H9 (cell line): ENCODE data around the gene KTN1. TPM values are rescaled to one million over a fixed set of nuclear protein-coding genes. Genes with fewer than 3 reads are reported as not detected.

Experiments
- DNase-seq: peaks from one replicate; pipeline ENCODE4 v3.0.0-alpha.2; 2017
- H2AFZ ChIP-seq: one replicate; pipeline ENCODE4 v1.6.1; 2013; ENCODE audit warnings: mild to moderate bottlenecking, low read length, control low read depth, moderate library complexity
- H2AK5ac ChIP-seq: 2 replicates; pipeline ENCODE4 v1.6.1; 2013; ENCODE audit warnings: low read length, control low read depth, mixed read lengths; ENCODE audit not compliant: insufficient read length
- H2BK120ac ChIP-seq: one replicate; pipeline ENCODE4 v1.6.1; 2013; ENCODE audit warnings: low read depth, mild to moderate bottlenecking, low read length, control low read depth, inconsistent platforms; ENCODE audit not compliant: poor library complexity, severe bottlenecking
- H2BK12ac ChIP-seq: 2 replicates; pipeline ENCODE4 v1.6.1; 2013; ENCODE audit warnings: low read length, control low read depth, mixed read lengths, low read depth; ENCODE audit not compliant: insufficient read length
- H2BK15ac ChIP-seq: 2 replicates; pipeline ENCODE4 v1.6.1; 2013; ENCODE audit warnings: low read depth, low read length, control low read depth
- H2BK20ac ChIP-seq: one replicate; pipeline ENCODE4 v1.6.1; 2013; ENCODE audit warnings: low read depth, mild to moderate bottlenecking, low read length, control low read depth, inconsistent platforms; ENCODE audit not compliant: poor library complexity, severe bottlenecking
- H2BK5ac ChIP-seq: 2 replicates; pipeline ENCODE4 v1.6.1; 2013; ENCODE audit warnings: low read length, control low read depth, mixed read lengths; ENCODE audit not compliant: insufficient read length
- H3K14ac ChIP-seq: 2 replicates; pipeline ENCODE4 v1.6.1; 2013; ENCODE audit warnings: low read length, control low read depth; ENCODE audit not compliant: insufficient read depth
- H3K18ac ChIP-seq: 2 replicates; pipeline ENCODE4 v1.6.1; 2013; ENCODE audit warnings: low read depth, mild to moderate bottlenecking, mixed read lengths, low read length, control low read depth; ENCODE audit not compliant: insufficient read length
- H3K23ac ChIP-seq: 2 replicates; pipeline ENCODE4 v1.6.1; 2013; ENCODE audit warnings: low read length, control low read depth, mixed read lengths, low read depth; ENCODE audit not compliant: insufficient read length
- H3K23me2 ChIP-seq: 2 replicates; pipeline ENCODE4 v1.6.1; 2013; ENCODE audit warnings: low read depth, mild to moderate bottlenecking, mixed read lengths, low read length, control low read depth; ENCODE audit not compliant: insufficient read length, poor library complexity, severe bottlenecking
- H3K27ac ChIP-seq: 2 replicates; pipeline ENCODE4 v1.5.1; 2013; ENCODE audit warnings: low read length, control low read depth, mixed read lengths, low read depth; ENCODE audit not compliant: insufficient read length
- H3K27me3 ChIP-seq: 2 replicates; pipeline ENCODE4 v1.6.1; 2013; ENCODE audit warnings: low read length, control low read depth, inconsistent platforms; ENCODE audit not compliant: insufficient read depth
- H3K4ac ChIP-seq: 2 replicates; pipeline ENCODE4 v1.6.1; 2013; ENCODE audit warnings: low read depth, mild to moderate bottlenecking, control low read depth, inconsistent platforms, low read length, moderate library complexity
- H3K4me1 ChIP-seq: 2 replicates; pipeline ENCODE4 v1.6.1; 2013; ENCODE audit warnings: low read length, control low read depth, inconsistent platforms; ENCODE audit not compliant: insufficient read depth
- H3K4me2 ChIP-seq: 2 replicates; pipeline ENCODE4 v1.6.1; 2013; ENCODE audit warnings: low read length, control low read depth, mixed read lengths; ENCODE audit not compliant: insufficient read length, insufficient read depth
- H3K56ac ChIP-seq: 2 replicates; pipeline ENCODE4 v1.6.1; 2013; ENCODE audit warnings: low read depth, mild to moderate bottlenecking, mixed read lengths, low read length, control low read depth; ENCODE audit not compliant: insufficient read length
- H3K79me1 ChIP-seq: 2 replicates; pipeline ENCODE4 v1.6.1; 2013; ENCODE audit warnings: low read depth, mild to moderate bottlenecking, moderate library complexity, low read length, control low read depth, inconsistent platforms; ENCODE audit not compliant: insufficient read depth, poor library complexity, severe bottlenecking
- H3K79me2 ChIP-seq: 2 replicates; pipeline ENCODE4 v1.6.1; 2013; ENCODE audit warnings: low read length, control low read depth, inconsistent platforms; ENCODE audit not compliant: insufficient read depth
- H3K9ac ChIP-seq: 2 replicates; pipeline ENCODE4 v1.6.1; 2013; ENCODE audit warnings: low read length, control low read depth, mixed read lengths; ENCODE audit not compliant: insufficient read length; ENCODE audit errors: extremely low read depth
- H3K9me3 ChIP-seq: one replicate; pipeline ENCODE4 v1.6.1; 2013; ENCODE audit warnings: low read depth, low read length, inconsistent platforms; ENCODE audit not compliant: control insufficient read depth
- H3T11ph ChIP-seq: one replicate; pipeline ENCODE4 v1.6.1; 2013; ENCODE audit warnings: mild to moderate bottlenecking, low read length, control low read depth, inconsistent platforms
- H4K20me1 ChIP-seq: one replicate; pipeline ENCODE4 v1.6.1; 2013; ENCODE audit not compliant: control insufficient read depth, insufficient read length, insufficient read depth
- H4K5ac ChIP-seq: 2 replicates; pipeline ENCODE4 v1.6.1; 2013; ENCODE audit warnings: low read depth, mild to moderate bottlenecking, mixed read lengths, low read length, control low read depth; ENCODE audit not compliant: insufficient read length
- H4K8ac ChIP-seq: replicated peaks from 2 replicates; pipeline ENCODE4 v1.6.1; 2013; ENCODE audit warnings: low read length, control low read depth, mixed read lengths, low read depth; ENCODE audit not compliant: insufficient read length
- H4K91ac ChIP-seq: 2 replicates; pipeline ENCODE4 v1.6.1; 2013; ENCODE audit warnings: low read depth, mild to moderate bottlenecking, moderate library complexity, mixed read lengths, low read length, control low read depth; ENCODE audit not compliant: insufficient read length
- H3K27ac Mint-ChIP-seq, 3 experiments: 2 replicates in 2 of 3; 3 replicates in 1 of 3; pipeline ENCODE4 v1.8.0; 2020 to 2021; ENCODE audit warnings: mixed read lengths in 3 of 3, mild to moderate bottlenecking in 1 of 3, moderate library complexity in 1 of 3
- H3K27me3 Mint-ChIP-seq: 2 replicates; pipeline ENCODE4 v1.8.0; 2021; ENCODE audit warnings: low read depth, mild to moderate bottlenecking, moderate library complexity, mixed read lengths
- H3K36me3 Mint-ChIP-seq, 3 experiments: 2 replicates in 2 of 3; 3 replicates in 1 of 3; pipeline ENCODE4 v1.8.0; 2020 to 2021; ENCODE audit warnings: low read depth in 3 of 3, mixed read lengths in 3 of 3; ENCODE audit not compliant: insufficient read depth in 1 of 3
- H3K4me1 Mint-ChIP-seq, 2 experiments: 2 replicates each; pipeline ENCODE4 v1.8.0; 2020; ENCODE audit warnings: mixed read lengths in 2 of 2
- H3K4me3 Mint-ChIP-seq, 2 experiments: 2 replicates in 1 of 2; 3 replicates in 1 of 2; pipeline ENCODE4 v1.8.0; 2020 to 2021; ENCODE audit warnings: mild to moderate bottlenecking in 2 of 2, mixed read lengths in 2 of 2, moderate library complexity in 1 of 2
- H3K9me3 Mint-ChIP-seq, 2 experiments: 2 replicates in 1 of 2; 3 replicates in 1 of 2; pipeline ENCODE4 v1.8.0; 2020; ENCODE audit warnings: mild to moderate bottlenecking in 2 of 2, mixed read lengths in 2 of 2, moderate library complexity in 1 of 2
- WGBS: extraction: QIAGEN DNeasy Blood & Tissue Kit; methylation state at CpG from one replicate; pipeline ENCODE4 v1.1.7; 2013; ENCODE audit warnings: missing lambda C conversion rate, low lambda C conversion rate, mixed read lengths; ENCODE audit not compliant: insufficient read length; ENCODE audit errors: extremely low coverage; 5-methylcytosine and 5-hydroxymethylcytosine counted together
- total RNA-seq: library from RNA; stranded (reverse); gene quantifications from 2 replicates; pipeline ENCODE4 v1.2.1, GENCODE V29; 2021
- TF ChIP-seq, protein P1 (sequence below): fragments of 200-600 bp; sonication (generic); conservative IDR thresholded peaks from 3 replicates; pipeline ENCODE4 v1.8.0; 2021; ENCODE audit warnings: antibody characterized with exemption, mild to moderate bottlenecking

Gene KTN1
- total RNA-seq, 1 experiment from 2014 or later: 128 TPM

DNA sequence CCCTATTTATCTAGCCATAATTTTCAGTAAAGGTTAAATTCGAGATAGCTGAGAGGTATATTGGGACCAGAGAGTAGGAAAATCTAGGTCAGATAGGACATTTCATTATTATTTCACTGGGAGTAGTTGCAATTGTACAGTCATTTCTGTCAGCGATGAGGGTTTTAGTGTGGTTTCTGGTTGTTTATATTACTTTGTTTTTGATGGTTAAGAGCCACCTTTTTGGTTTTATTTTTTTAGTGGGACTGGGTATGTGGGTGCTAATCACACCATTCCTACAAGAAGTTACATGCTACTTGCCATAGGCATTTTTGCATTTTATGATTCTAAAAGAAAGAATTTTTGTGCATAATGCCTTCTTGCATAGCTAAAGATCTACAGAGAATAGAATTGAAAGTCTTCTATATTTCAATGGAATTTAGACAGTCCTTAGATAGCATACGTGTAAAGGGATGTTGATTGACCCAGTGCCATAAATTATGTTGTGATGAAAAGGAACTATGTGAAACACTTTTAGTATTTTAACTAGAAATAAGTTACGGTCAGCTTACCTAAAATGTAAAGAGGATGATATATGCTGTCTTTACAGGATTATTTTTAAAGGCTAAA lies 85.2 kb downstream of the KTN1 start:
- H3K18ac ChIP-seq: no peak overlapping the region
- Mint-ChIP-seq H3K27ac (no peak overlapping the region), H3K9me3 (no peaks in the 10 kb centered on the region), H3K4me3 (no peak overlapping the region), H3K27me3 (no peaks in the 10 kb centered on the region), H3K36me3 (peaks cover 0 to 30% (median 30%) of the 10 kb centered on the region in 3 experiments; a peak in 4 of 7 replicates), H3K4me1 (no peaks in the 10 kb centered on the region)
- H3K4ac ChIP-seq: no peak overlapping the region
- H2AFZ ChIP-seq: no peak overlapping the region
- no peaks in the 10 kb centered on the region for H3K4me1 ChIP-seq
- H3K27me3 ChIP-seq: no peaks in the 10 kb centered on the region
- H3T11ph ChIP-seq: no peak overlapping the region
- H3K79me2 ChIP-seq: no peaks in the 10 kb centered on the region
- H3K56ac ChIP-seq: no peak overlapping the region
- no peak overlapping the region for H3K14ac ChIP-seq
- H3K23me2 ChIP-seq: no peaks in the 10 kb centered on the region
- H4K20me1 ChIP-seq: no peaks in the 10 kb centered on the region
- H4K8ac ChIP-seq: no peak overlapping the region
- TF ChIP-seq, protein P1, sequence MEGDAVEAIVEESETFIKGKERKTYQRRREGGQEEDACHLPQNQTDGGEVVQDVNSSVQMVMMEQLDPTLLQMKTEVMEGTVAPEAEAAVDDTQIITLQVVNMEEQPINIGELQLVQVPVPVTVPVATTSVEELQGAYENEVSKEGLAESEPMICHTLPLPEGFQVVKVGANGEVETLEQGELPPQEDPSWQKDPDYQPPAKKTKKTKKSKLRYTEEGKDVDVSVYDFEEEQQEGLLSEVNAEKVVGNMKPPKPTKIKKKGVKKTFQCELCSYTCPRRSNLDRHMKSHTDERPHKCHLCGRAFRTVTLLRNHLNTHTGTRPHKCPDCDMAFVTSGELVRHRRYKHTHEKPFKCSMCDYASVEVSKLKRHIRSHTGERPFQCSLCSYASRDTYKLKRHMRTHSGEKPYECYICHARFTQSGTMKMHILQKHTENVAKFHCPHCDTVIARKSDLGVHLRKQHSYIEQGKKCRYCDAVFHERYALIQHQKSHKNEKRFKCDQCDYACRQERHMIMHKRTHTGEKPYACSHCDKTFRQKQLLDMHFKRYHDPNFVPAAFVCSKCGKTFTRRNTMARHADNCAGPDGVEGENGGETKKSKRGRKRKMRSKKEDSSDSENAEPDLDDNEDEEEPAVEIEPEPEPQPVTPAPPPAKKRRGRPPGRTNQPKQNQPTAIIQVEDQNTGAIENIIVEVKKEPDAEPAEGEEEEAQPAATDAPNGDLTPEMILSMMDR: no peak
- no peak overlapping the region for H2BK20ac ChIP-seq
- no peak overlapping the region for H2BK5ac ChIP-seq
- no peaks in the 10 kb centered on the region for H3K79me1 ChIP-seq
- H2BK12ac ChIP-seq: no peak overlapping the region
- no peak overlapping the region for H2BK120ac ChIP-seq
- no peak overlapping the region for H2BK15ac ChIP-seq
- no peaks in the 10 kb centered on the region for H3K9me3 ChIP-seq
- no peak overlapping the region for H3K4me2 ChIP-seq
- no peak overlapping the region for H4K5ac ChIP-seq
- no peak for DNase-seq
- no peak overlapping the region for H3K23ac ChIP-seq
- no peak overlapping the region for H2AK5ac ChIP-seq
- H3K27ac ChIP-seq: no peak overlapping the region
- no peak overlapping the region for H3K9ac ChIP-seq
- no CpG with 5 or more reads among the region's 4 CpGs for WGBS
- H4K91ac ChIP-seq: no peak overlapping the region
